NCI-H748 treated with DMSO at 0.1 percent for 48 hours (cell line): ENCODE results near the gene ZBED4.

Experiments used
- DNase-seq: peaks from one replicate; lab custom pipeline; 2025; lab: John Stamatoyannopoulos, UW

The ZBED4 gene

DNA sequence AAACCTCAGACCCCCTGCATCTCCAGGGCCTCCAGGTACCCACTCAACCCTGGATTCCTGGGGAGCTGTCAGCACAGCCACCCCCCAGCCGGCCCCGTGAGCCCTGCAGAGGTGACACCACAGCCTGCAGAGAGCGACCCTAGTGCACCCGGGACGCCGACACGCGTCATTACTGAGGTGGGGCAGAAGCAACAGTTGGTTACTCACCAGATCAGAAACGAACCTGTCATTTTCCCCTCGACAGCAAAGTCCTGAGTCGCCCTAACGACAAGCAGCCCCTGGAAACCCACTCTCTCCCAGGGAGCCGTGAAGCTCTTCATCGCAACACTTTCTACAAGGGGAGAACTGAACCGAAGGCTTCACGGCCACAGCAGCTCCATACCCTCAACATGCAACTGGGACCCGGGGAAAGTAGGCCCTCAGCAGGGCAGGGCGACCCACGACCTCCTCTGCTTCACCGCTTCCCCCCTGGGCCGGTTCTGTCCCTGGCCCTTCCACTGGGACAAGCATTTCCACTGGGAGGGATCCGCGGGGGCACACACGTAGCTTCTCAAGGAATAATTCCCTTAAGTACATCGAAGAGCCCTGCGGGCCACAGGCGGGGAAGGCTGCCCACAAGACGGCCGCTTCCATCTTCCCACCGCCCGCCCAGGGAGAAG lies 27.6 kb upstream of the ZBED4 start:
- no peak for DNase-seq

DNA sequence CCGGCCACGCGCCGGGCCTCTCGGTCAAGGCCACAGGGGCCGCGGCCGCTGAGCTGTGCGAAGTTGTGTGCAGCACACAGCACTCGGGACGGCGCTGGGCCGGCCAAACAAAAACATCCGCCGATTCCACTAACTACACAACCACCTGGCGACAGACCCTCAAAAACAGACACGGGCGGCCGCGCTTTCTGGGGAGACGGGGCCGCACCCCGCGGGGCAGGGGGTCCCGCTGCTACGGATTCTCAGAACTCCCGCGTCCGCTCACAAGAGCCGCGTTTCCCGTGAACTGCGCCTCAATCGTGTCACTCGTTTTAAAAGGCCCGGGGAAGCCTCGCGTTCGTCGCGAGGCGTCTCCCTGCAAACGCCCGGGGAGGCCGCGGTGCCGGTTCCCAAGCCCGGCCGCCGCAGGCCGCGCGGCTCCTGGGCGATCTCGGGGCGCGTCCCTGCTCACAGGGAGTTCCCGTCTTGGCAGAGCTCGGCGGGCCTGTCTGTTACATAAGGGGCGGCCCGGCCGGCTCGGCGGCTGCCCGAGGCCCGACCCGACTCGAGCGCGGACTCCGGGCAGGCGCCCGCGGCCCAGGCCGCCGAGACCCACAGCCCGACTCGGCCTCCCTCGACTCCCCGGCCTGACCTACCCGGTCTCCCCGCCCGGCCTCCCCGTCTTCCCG lies 26.9 kb upstream of the ZBED4 start:
- no peak for DNase-seq

- DNase-seq: no peak
Observed at GRCh38 chr22:49827271-49827852, 26.3 kb upstream of the ZBED4 start.

- no peak for DNase-seq
Observed at GRCh38 chr22:49827853-49828598, 25.6 kb upstream of the ZBED4 start, which contains the start of gene BRD1. TSS of gene BRD1 (minus strand) at chr22:49827873. CDS start at chr22:49824317, 3,556 bp downstream.

GRCh38 chr22:49828599-49828965 lies 25.1 kb upstream of the ZBED4 start:
- no peak for DNase-seq

- no peak for DNase-seq
Observed at GRCh38 chr22:49829044-49829853, 24.4 kb upstream of the ZBED4 start.

DNA sequence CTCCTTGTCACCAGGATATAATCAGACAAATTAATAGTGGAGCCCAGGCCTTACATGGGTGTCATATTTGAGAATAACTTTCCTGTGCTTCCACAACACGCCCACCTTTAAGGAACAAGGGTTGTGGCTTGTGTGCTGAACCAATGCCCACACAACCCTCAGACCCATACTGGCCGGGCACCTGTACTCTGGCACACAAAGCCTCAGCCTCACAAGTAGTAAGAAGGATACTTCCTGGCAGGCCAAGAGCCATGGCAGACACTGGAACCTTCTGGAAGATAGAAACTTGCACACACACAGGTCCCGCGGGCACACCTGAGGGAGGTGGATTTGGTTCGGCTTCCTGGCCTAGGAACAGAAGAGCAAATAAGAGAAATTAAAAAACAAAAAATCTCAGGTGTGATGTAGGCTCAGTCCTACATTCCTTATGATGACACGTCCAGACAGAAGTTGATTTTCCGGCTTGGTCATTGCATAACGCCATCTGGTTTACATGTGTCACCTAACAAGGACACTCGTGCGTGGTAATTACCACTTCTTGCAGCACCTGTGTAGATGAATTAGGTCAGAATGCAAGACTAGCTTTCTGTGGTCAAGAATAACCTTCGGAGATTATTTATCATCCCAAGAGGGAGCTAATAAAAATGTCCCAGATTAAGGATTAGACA lies 20.2 kb upstream of the ZBED4 start:
- no peak for DNase-seq

DNA sequence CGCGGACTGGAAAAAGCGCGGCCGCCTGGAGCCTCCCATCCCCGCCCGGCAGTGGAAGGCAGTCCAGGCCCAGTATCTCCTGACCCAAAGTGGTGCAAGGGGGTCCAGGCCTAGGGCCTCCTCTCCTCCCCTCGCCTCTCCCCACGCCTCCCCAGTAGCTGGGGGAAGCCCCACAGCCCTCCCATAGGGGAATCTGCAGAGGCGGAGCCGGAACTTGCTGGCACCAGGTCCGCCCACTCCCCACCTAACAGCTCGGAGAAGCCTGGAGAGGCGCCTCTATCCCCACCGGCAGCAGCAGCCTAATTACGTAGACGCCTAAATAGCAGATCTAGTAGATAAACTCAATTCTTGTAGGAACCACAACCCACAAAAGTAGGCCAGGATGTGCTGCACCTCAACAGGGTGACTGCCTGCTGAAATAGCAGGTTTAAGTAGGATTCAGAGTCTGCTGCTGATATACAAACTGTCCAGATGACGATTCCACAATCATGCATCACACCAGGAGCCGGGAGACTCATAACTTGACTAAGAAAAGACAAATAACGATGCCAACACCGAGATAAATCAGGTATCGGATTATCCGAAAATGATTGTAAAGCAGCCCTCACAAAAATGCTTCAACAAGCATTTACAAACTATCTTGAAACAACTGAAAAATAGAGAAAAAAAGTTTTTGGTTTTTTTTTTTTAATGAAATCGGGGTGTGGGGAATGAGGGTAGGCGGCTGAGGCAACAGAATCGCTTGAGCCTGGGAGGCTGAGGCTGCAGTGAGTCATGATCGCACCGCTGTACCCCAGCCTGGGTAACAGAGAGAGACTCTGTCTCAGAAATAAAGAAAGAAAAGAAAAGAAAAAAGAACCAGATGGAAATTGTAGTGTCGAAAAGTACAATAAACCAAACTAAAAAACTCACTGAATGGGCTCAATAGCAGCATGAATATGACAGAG lies 14.6 kb upstream of the ZBED4 start:
- no peak for DNase-seq

- DNase-seq: no peak
Observed at GRCh38 chr22:49845241-49845640, 8.4 kb upstream of the ZBED4 start.

- DNase-seq: no peak
Observed at GRCh38 chr22:49845666-49846459, 7.8 kb upstream of the ZBED4 start.

- no peak for DNase-seq
Observed at GRCh38 chr22:49847751-49848689, 5.6 kb upstream of the ZBED4 start.

DNA sequence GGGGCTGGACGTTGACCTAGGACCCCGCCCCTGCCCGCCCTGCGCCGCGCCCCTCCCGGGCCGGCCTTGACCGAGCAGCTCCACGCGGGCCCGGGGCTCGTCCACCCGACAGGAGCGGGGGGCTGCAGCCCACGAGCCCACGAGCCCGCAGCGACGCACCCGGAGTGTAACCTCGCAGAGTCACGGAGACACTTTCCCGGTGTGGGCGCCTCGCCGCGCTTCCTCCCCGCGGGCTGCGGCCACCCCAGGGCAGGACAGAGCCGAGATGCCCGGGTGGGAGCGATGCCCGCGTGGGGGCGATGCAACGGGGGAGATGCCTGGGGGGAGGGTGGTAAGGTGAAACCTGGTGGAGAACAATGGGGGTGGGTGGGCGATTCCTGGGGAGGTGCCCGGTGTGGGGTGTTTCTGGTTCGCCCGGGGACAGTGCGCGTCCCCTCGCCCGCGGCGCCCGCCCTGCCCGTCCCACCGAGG lies 4.9 kb upstream of the ZBED4 start:
- no peak for DNase-seq

GRCh38 chr22:49849161-49850020 lies 4.3 kb upstream of the ZBED4 start:
- DNase-seq: no peak

- DNase-seq: no peak
Observed at GRCh38 chr22:49850021-49850911, 3.4 kb upstream of the ZBED4 start.

DNA sequence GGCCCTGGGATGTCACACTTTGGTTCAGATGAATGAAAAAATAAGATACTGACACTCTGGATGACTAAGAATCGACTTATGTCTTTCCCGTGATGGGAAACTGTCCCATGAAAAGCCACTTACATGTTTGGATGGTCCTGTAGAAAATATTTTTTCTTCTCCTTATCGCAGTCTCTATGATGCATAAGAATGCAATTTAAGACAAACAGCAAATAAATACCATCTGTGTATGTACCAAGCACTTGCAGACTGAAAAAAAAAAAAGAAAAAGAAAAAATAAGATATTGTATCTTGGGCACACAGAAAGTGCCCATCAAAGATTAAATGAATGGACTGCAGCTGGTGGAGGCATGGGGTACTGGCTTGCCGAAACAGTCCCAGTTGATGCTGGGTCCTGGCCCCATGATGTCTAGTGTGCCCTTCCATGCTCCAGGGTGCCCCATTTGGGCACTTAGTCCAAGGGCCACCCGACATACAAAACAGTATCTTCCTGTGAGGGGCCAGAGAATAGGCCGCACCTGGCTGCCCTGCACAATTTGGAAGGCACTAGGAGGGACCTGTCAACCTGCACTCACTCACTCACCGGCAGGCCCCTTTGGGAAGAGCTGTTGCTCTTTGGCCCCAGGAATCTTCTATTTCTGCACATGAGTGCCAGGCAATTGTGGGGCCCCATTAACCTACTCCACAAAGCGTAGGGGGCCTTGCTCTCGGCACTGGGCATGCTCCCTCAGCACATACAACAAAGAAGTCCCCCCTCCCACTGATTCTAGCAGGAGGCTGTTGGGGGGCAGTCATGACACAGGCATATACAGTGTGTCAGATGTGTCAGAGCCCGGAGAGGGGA lies 2.5 kb upstream of the ZBED4 start:
- no peak for DNase-seq
